MCF 10A (cell line): ENCODE measurements around the gene TDRD9. TPM values are rescaled to one million over a fixed set of nuclear protein-coding genes. Genes with fewer than 3 reads are reported as not detected.

ENCODE experiments used
- BruUV-seq: library from RNA; stranded (reverse); fragments of 400-500 nt; replicated peaks from 2 replicates; lab custom pipeline; 2021; lab: Mats Ljungman, UMichigan
- CTCF ChIA-PET: fragments of 300-600 bp; sonication (Branson Sonifier 250); formaldehyde crosslinking; extraction: SDS; loops from one replicate; lab custom pipeline; 2021; ENCODE audit warnings: antibody characterized with exemption, inconsistent platforms; lab: Yijun Ruan, JAX
- POLR2A ChIA-PET: fragments of 300-600, 350-650 bp; sonication (Branson Sonifier 250); formaldehyde crosslinking; extraction: SDS; loops from one replicate; lab custom pipeline; 2020; ENCODE audit warnings: antibody characterized with exemption, inconsistent platforms; lab: Yijun Ruan, JAX
- DNase-seq: peaks from one replicate; pipeline ENCODE4 v3.0.0-alpha.2; 2018; ENCODE audit not compliant: unreplicated experiment
- H3K27ac Mint-ChIP-seq: one replicate; pipeline ENCODE4 v1.8.0; 2022; ENCODE audit warnings: mild to moderate bottlenecking, low read depth, mixed read lengths; ENCODE audit not compliant: unreplicated experiment
- H3K27me3 Mint-ChIP-seq: one replicate; pipeline ENCODE4 v1.8.0; 2022; ENCODE audit warnings: mixed read lengths; ENCODE audit not compliant: insufficient read depth, unreplicated experiment
- H3K36me3 Mint-ChIP-seq: one replicate; pipeline ENCODE4 v1.8.0; 2022; ENCODE audit warnings: mild to moderate bottlenecking, moderate library complexity, mixed read lengths; ENCODE audit not compliant: insufficient read depth, unreplicated experiment
- H3K4me1 Mint-ChIP-seq: one replicate; pipeline ENCODE4 v1.8.0; 2022; ENCODE audit warnings: mixed read lengths; ENCODE audit not compliant: insufficient read depth, unreplicated experiment
- H3K4me3 Mint-ChIP-seq: one replicate; pipeline ENCODE4 v1.8.0; 2022; ENCODE audit warnings: mild to moderate bottlenecking, moderate library complexity, mixed read lengths; ENCODE audit not compliant: unreplicated experiment
- H3K9me3 Mint-ChIP-seq: one replicate; pipeline ENCODE4 v1.8.0; 2022; ENCODE audit warnings: mixed read lengths; ENCODE audit not compliant: unreplicated experiment
- CTCF ChIP-seq: fragments of 200-600 bp; IDR thresholded peaks from one replicate; pipeline ENCODE4 v1.8.0; 2022; ENCODE audit warnings: antibody characterized with exemption, mild to moderate bottlenecking; ENCODE audit not compliant: unreplicated experiment
- intact Hi-C: fragments of 100-400 bp; cut with micrococcal nuclease; formaldehyde crosslinking; loops from 2 replicates; pipeline ENCODE4 v1.14.1; 2022
- total RNA-seq: library from RNA; stranded (reverse); gene quantifications from 2 replicates; pipeline ENCODE4 v1.2.3, GENCODE V29; 2022

Gene TDRD9
- total RNA-seq, 1 experiment from 2014 or later: 0.40 TPM

- Mint-ChIP-seq H3K4me3 (no peak overlapping the region), H3K4me1 (no peaks in the 10 kb centered on the region), H3K27ac (no peak overlapping the region), H3K36me3 (no peaks in the 10 kb centered on the region), H3K9me3 (no peaks in the 10 kb centered on the region), H3K27me3 (no peaks in the 10 kb centered on the region)
- no TSS peak for BruUV-seq
- intact Hi-C loops: no loop called here
- POLR2A ChIA-PET: no interaction called here
- no peak for TF ChIP-seq CTCF
- CTCF ChIA-PET: interaction anchor here (1.2 to 1.9 kb wide), 3 partner anchors 9 to 44 kb away, joined by 3 to 10 read pairs (median 4); no protein-coding TSS in a partner anchor
- no peak for DNase-seq
These were observed 159.2 kb downstream of the TDRD9 start for GRCh38 chr14:104087505-104087904.

- DNase-seq: no peak
- H3K9me3 Mint-ChIP-seq: no peaks in the 10 kb centered on the region
- no peak overlapping the region for H3K27ac Mint-ChIP-seq
- POLR2A ChIA-PET: interaction anchor here (0.7 kb wide), 1 partner anchor 107 kb away, joined by 3 read pairs; no protein-coding TSS in a partner anchor
- CTCF ChIA-PET: interaction anchor here (0.5 to 1.9 kb wide), 9 partner anchors 11 to 476 kb away, joined by 3 to 10 read pairs (median 3); no protein-coding TSS in a partner anchor
- no peaks in the 10 kb centered on the region for H3K36me3 Mint-ChIP-seq
- H3K27me3 Mint-ChIP-seq: no peaks in the 10 kb centered on the region
- no peaks in the 10 kb centered on the region for H3K4me1 Mint-ChIP-seq
- no peak overlapping the region for H3K4me3 Mint-ChIP-seq
- intact Hi-C loops: no loop called here
- BruUV-seq: no TSS peak
- TF ChIP-seq CTCF: no peak
These were observed 160.0 kb downstream of the TDRD9 start for GRCh38 chr14:104087981-104088850.

DNA sequence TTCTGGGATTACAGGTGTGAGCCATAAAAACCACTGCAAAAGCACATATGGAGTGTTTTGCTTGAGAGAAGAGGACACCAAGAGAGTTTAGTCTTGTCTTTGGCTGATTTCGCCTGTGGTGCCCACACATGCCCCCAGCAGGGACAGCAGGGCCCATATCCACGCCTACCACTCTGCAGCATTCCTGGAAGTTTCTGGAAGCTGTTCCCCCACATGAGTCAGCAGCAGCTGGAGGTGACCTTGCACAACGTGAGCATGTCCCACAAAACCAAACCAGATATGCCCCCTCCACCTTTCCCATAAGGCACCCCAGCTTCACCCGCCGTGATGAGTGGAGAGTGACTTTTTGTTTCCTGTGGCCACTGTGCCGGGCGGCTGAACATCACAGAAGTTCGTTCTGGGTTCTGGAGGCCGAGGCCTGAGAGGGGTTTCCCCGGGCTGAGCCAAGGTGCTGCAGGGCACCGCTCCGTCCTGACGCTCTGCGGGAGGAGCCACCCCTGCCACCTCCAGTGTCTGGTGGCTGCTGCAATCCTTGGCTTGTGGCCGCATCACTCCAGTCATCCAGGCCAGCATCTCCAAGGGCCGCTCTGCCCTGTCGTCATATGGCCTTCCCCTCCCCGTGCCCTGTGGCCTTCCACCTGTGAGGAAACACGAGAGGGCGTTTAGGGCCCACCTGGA lies 162.0 kb downstream of the TDRD9 start:
- DNase-seq: no peak
- Mint-ChIP-seq H3K9me3 (no peaks in the 10 kb centered on the region), H3K27ac (no peak overlapping the region), H3K4me1 (no peaks in the 10 kb centered on the region), H3K36me3 (no peaks in the 10 kb centered on the region), H3K27me3 (no peaks in the 10 kb centered on the region), H3K4me3 (no peak overlapping the region)
- BruUV-seq: no TSS peak
- intact Hi-C loops: no loop called here
- CTCF ChIA-PET: interaction anchor here (0.8 kb wide), 1 partner anchor 13 kb away, joined by 5 read pairs; no protein-coding TSS in a partner anchor
- POLR2A ChIA-PET: no interaction called here
- TF ChIP-seq CTCF: no peak
